Neural crest cell (in vitro differentiated cells): ENCODE measurements around the gene ADAMTS16. TPM values are rescaled to one million over a fixed set of nuclear protein-coding genes. Genes with fewer than 3 reads are reported as not detected.

ENCODE experiments used
- DNase-seq: peaks from one replicate; pipeline ENCODE4 v3.0.0; 2021; ENCODE audit warnings: low read depth, mixed read lengths, low spot score
- H3K27ac Mint-ChIP-seq: one replicate; pipeline ENCODE4 v1.8.0; 2021; ENCODE audit warnings: mild to moderate bottlenecking, mixed read lengths; ENCODE audit not compliant: unreplicated experiment
- H3K27me3 Mint-ChIP-seq: 2 replicates; pipeline ENCODE4 v1.8.0; 2021; ENCODE audit warnings: low read depth, mild to moderate bottlenecking, mixed read lengths
- H3K36me3 Mint-ChIP-seq: 2 replicates; pipeline ENCODE4 v1.8.0; 2021; ENCODE audit warnings: low read depth, mild to moderate bottlenecking, mixed read lengths
- H3K4me1 Mint-ChIP-seq: 2 replicates; pipeline ENCODE4 v1.8.0; 2021; ENCODE audit warnings: mixed read lengths
- H3K4me3 Mint-ChIP-seq: one replicate; pipeline ENCODE4 v1.8.0; 2021; ENCODE audit warnings: mild to moderate bottlenecking, mixed read lengths
- H3K9me3 Mint-ChIP-seq: 2 replicates; pipeline ENCODE4 v1.8.0; 2021; ENCODE audit warnings: mixed read lengths
- total RNA-seq: library from RNA; stranded (reverse); gene quantifications from 2 replicates; pipeline ENCODE4 v1.2.1, GENCODE V29; 2021
- TF ChIP-seq, protein P1 (sequence below): fragments of 200-600 bp; sonication (generic); conservative IDR thresholded peaks from 2 replicates; pipeline ENCODE4 v1.5.0; 2021; ENCODE audit warnings: antibody characterized with exemption, mild to moderate bottlenecking

The ADAMTS16 gene
- total RNA-seq, 1 donor from 2014 or later = 1.7 TPM

DNA sequence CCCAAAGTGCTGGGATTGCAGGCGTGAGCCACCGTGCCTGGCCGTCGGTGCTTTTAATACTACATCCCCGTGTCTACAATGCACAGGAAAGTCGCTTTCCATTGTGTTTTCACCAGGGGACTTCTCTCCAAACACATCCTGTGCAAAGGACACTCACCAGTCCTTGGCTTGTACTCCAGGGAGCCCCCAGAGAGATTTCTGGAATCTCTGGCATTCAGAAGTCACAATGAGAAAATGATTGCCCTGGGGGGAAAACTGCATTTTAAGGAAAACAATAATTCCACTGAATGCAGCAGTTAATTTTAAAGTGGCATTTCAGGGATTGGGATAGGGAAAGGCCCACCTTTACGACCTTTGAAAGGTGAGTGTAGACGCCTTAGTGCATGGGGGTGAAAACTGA is 112.0 kb downstream of the ADAMTS16 start:
- DNase-seq = no peak
- Mint-ChIP-seq H3K27me3 (no peaks in the 10 kb centered on the region), H3K9me3 (peaks cover 22% of the 10 kb centered on the region), H3K4me1 (no peaks in the 10 kb centered on the region), H3K4me3 (no peak overlapping the region), H3K36me3 (peaks cover 9% of the 10 kb centered on the region), H3K27ac (no peak overlapping the region)
- TF ChIP-seq, protein P1, sequence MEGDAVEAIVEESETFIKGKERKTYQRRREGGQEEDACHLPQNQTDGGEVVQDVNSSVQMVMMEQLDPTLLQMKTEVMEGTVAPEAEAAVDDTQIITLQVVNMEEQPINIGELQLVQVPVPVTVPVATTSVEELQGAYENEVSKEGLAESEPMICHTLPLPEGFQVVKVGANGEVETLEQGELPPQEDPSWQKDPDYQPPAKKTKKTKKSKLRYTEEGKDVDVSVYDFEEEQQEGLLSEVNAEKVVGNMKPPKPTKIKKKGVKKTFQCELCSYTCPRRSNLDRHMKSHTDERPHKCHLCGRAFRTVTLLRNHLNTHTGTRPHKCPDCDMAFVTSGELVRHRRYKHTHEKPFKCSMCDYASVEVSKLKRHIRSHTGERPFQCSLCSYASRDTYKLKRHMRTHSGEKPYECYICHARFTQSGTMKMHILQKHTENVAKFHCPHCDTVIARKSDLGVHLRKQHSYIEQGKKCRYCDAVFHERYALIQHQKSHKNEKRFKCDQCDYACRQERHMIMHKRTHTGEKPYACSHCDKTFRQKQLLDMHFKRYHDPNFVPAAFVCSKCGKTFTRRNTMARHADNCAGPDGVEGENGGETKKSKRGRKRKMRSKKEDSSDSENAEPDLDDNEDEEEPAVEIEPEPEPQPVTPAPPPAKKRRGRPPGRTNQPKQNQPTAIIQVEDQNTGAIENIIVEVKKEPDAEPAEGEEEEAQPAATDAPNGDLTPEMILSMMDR = no peak

DNA sequence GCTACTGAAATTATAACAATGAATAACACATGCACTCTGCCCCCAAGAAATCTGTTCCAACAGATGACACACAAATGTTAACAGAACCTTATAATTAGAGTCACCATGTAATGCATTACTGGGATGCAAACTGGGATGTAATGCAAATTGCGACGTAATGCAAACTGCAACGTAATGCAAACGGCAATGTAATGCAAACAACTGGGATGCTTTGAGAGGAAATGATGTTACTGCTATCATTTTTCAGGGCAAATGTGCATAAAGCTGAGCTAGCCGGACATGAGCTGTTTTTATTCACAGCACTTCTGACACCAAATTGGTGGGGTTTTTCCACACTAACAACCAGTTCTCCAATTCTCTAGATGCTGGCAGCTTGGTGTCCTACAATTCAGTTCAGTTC is 117.2 kb downstream of the ADAMTS16 start:
- Mint-ChIP-seq H3K36me3 (peaks cover 9% of the 10 kb centered on the region), H3K4me3 (no peak overlapping the region), H3K4me1 (peaks cover 4% of the 10 kb centered on the region), H3K27me3 (no peaks in the 10 kb centered on the region), H3K9me3 (peaks cover 16% of the 10 kb centered on the region), H3K27ac (no peak overlapping the region)
- TF ChIP-seq, protein P1 = no peak
- no peak for DNase-seq

DNA sequence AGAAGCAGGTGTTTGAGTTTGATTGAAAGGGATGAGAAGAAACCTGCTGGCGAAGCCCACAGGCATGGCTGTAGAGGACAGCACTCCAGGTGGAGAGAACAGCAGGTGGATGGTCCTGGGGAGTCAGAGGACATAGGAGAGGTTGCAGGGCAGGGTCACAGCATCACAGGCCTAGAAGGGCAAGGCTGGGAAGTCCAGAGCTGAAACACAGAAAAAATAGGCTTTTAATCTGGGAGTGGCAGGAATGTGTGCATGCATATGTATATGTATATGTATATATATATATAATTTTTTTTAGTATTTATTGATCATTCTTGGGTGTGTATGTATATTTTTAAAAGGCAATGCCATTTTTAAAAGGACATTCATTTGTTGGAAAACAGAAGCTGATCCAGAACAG is 118.4 kb downstream of the ADAMTS16 start:
- TF ChIP-seq, protein P1 = no peak
- Mint-ChIP-seq H3K4me3 (no peak overlapping the region), H3K27ac (no peak overlapping the region), H3K36me3 (peaks cover 7% of the 10 kb centered on the region), H3K4me1 (peaks cover 4% of the 10 kb centered on the region), H3K9me3 (peaks cover 12% of the 10 kb centered on the region), H3K27me3 (no peaks in the 10 kb centered on the region)
- DNase-seq = no peak

DNA sequence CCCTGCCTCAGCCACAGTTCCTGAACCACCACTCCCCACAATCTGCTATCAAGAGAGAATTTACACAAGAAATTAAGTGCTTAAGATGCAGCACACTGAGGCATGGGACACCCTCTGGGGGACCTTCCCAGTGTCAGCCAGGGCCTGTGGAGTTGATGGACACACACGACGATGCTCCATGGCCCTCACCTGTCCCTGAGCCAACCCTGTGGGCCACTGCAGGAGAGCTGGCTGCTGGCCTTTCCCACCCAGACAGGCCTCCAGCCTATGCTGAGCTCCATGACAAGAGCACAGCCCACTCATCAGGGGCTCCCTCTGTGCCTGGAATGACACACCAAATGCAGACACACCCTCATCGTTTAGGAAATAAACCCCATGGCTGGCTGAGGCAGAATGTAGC is 124.6 kb downstream of the ADAMTS16 start:
- TF ChIP-seq, protein P1 = no peak
- Mint-ChIP-seq H3K27ac (no peak overlapping the region), H3K36me3 (no peaks in the 10 kb centered on the region), H3K4me3 (no peak overlapping the region), H3K9me3 (no peaks in the 10 kb centered on the region), H3K4me1 (peaks cover 6% of the 10 kb centered on the region), H3K27me3 (no peaks in the 10 kb centered on the region)
- DNase-seq = no peak

DNA sequence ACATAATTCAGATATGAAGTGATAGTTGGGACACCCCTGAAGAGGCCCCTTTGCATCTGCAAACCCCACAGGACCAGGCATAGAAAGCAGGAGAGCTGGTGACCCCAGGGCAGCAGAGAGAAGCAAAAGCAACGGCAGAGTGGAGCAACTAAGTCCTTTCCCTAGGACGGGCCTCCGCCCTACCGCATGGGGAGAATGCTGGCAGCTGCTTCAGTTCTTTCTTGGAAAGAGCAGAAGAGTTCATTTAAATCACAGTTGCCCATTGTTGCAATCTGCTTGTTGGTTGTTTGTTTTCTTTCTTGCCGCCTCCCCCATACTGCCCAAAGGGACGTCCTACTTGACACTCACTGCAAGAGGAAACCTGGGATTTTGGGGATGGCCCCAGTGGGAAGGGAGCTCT is 126.2 kb downstream of the ADAMTS16 start:
- H3K9me3 Mint-ChIP-seq = no peaks in the 10 kb centered on the region
- no peaks in the 10 kb centered on the region for H3K27me3 Mint-ChIP-seq
- TF ChIP-seq, protein P1 = no peak
- peaks cover 19% of the 10 kb centered on the region for H3K4me1 Mint-ChIP-seq
- H3K27ac Mint-ChIP-seq = no peak overlapping the region
- H3K4me3 Mint-ChIP-seq = no peak overlapping the region
- no peak for DNase-seq
- no peaks in the 10 kb centered on the region for H3K36me3 Mint-ChIP-seq

DNA sequence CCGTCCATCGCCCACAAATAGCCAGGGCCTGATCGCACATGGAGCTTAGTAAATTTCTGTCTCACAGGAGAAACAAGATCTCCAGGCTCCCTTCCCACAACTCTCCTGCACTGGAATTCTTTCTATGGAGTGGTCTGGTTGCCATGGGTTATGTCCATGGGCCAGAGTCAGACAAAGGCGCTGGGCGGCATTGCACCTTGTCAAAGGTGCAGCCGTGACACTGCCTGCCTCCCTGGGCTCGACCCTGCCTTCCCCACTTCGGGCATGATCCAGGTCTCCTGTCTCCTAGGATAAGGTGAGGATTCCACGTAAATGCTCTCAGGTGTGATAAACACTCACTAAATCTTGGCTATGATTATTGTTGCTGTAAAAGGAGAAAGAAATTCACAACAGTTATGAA is 130.0 kb downstream of the ADAMTS16 start:
- Mint-ChIP-seq H3K36me3 (no peaks in the 10 kb centered on the region), H3K4me3 (peak overlapping the region; percentile 20), H3K4me1 (peaks cover 35% of the 10 kb centered on the region), H3K27me3 (no peaks in the 10 kb centered on the region), H3K27ac (no peak overlapping the region), H3K9me3 (no peaks in the 10 kb centered on the region)
- DNase-seq = no peak
- TF ChIP-seq, protein P1 = no peak
